Type B pancreatic cell (in vitro differentiated cells): ENCODE results near the gene SOS1. TPM values are rescaled to one million over a fixed set of nuclear protein-coding genes. Genes with fewer than 3 reads are reported as not detected.

ENCODE experiments used
- DNase-seq: peaks from one replicate; pipeline ENCODE4 v3.0.0; 2021; ENCODE audit warnings: mixed read lengths; ENCODE audit not compliant: unreplicated experiment; ENCODE audit errors: extremely low spot score
- H3K27ac Mint-ChIP-seq: 2 replicates; pipeline ENCODE4 v1.8.0; 2021; ENCODE audit warnings: mild to moderate bottlenecking, mixed read lengths
- H3K27me3 Mint-ChIP-seq: 2 replicates; pipeline ENCODE4 v1.8.0; 2021; ENCODE audit warnings: mixed read lengths
- H3K36me3 Mint-ChIP-seq: 2 replicates; pipeline ENCODE4 v1.8.0; 2021; ENCODE audit warnings: mixed read lengths
- H3K4me1 Mint-ChIP-seq: one replicate; pipeline ENCODE4 v1.8.0; 2021; ENCODE audit warnings: mixed read lengths; ENCODE audit not compliant: unreplicated experiment
- H3K4me3 Mint-ChIP-seq: 2 replicates; pipeline ENCODE4 v1.8.0; 2021; ENCODE audit warnings: mild to moderate bottlenecking, mixed read lengths
- H3K9me3 Mint-ChIP-seq: 2 replicates; pipeline ENCODE4 v1.8.0; 2021; ENCODE audit warnings: mixed read lengths
- total RNA-seq: library from RNA; stranded (reverse); gene quantifications from 2 replicates; pipeline ENCODE4 v1.2.1, GENCODE V29; 2021; ENCODE audit warnings: low replicate concordance
- TF ChIP-seq, protein P1 (sequence below): fragments of 200-600 bp; sonication (generic); conservative IDR thresholded peaks from 2 replicates; pipeline ENCODE4 v1.5.0; 2021; ENCODE audit warnings: antibody characterized with exemption, mild to moderate bottlenecking

Gene SOS1
- total RNA-seq, 1 donor from 2014 or later: 54.2 TPM

DNA sequence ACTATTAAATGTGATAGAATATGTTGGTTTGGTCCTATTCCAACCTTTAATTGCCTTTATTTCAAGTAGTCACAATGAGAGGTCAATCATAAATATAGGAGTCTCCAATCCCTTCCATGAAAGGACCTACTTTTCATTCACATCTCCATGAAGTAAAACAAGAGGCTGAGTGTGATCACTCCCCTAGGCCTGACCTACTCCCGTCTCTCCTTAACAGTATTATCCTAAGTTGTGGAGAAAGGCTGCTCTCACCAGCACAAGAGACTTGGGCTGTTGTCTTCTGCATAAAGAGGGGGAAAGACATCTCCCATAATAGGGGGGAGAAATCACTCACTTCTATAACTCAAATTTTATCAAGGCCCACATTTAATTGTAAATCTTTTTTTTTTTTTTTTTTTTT is 105.4 kb downstream of the SOS1 start:
- Mint-ChIP-seq H3K9me3 (no peaks in the 10 kb centered on the region), H3K27ac (no peak overlapping the region), H3K36me3 (peaks cover 16% of the 10 kb centered on the region), H3K4me1 (no peaks in the 10 kb centered on the region), H3K27me3 (no peaks in the 10 kb centered on the region), H3K4me3 (no peak overlapping the region)
- DNase-seq: no peak
- TF ChIP-seq, protein P1, sequence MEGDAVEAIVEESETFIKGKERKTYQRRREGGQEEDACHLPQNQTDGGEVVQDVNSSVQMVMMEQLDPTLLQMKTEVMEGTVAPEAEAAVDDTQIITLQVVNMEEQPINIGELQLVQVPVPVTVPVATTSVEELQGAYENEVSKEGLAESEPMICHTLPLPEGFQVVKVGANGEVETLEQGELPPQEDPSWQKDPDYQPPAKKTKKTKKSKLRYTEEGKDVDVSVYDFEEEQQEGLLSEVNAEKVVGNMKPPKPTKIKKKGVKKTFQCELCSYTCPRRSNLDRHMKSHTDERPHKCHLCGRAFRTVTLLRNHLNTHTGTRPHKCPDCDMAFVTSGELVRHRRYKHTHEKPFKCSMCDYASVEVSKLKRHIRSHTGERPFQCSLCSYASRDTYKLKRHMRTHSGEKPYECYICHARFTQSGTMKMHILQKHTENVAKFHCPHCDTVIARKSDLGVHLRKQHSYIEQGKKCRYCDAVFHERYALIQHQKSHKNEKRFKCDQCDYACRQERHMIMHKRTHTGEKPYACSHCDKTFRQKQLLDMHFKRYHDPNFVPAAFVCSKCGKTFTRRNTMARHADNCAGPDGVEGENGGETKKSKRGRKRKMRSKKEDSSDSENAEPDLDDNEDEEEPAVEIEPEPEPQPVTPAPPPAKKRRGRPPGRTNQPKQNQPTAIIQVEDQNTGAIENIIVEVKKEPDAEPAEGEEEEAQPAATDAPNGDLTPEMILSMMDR: no peak

DNA sequence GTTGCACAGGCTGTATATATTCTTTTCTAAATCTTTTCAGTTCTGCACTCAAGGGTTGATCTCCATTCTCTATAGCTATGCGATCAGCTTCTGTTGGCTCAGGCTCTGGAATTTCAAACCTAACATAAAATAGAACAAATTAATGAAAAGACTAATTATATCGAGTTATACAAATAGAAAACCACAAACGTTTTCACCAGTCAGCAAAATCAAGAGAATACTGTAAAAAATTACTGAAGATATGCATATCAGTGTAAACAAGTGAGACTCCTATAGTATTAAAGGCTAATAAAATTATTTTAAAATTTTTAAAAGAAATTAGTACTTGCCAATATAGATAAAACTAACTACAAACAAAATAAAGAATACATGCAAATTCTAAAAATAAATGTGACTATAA is 107.0 kb downstream of the SOS1 start:
- DNase-seq: no peak
- TF ChIP-seq, protein P1: no peak
- Mint-ChIP-seq H3K4me3 (no peak overlapping the region), H3K36me3 (peaks cover 23% of the 10 kb centered on the region), H3K27ac (no peak overlapping the region), H3K4me1 (no peaks in the 10 kb centered on the region), H3K9me3 (no peaks in the 10 kb centered on the region), H3K27me3 (no peaks in the 10 kb centered on the region)

DNA sequence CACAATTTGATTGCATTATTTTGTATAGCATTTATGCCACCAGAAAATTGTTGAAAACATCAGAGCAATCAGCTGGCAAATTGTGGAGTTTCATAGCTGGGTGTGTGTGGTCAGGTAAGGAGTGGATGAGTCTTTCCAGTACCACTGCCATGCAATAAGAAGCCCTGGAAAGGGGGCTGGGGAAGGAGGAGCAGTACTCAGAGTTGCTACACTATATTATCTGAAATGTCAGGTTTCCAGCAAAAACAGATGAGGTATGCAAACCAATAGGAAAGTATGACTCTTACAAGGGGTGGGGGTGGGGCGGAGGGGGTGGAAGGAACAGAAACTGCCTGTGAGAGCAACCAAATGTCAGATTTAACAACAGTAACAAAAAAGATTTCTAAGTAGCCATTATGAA is 112.2 kb downstream of the SOS1 start:
- TF ChIP-seq, protein P1: no peak
- Mint-ChIP-seq H3K27me3 (no peaks in the 10 kb centered on the region), H3K36me3 (peaks cover 53% of the 10 kb centered on the region), H3K4me1 (no peaks in the 10 kb centered on the region), H3K27ac (no peak overlapping the region), H3K9me3 (no peaks in the 10 kb centered on the region), H3K4me3 (no peak overlapping the region)
- no peak for DNase-seq

DNA sequence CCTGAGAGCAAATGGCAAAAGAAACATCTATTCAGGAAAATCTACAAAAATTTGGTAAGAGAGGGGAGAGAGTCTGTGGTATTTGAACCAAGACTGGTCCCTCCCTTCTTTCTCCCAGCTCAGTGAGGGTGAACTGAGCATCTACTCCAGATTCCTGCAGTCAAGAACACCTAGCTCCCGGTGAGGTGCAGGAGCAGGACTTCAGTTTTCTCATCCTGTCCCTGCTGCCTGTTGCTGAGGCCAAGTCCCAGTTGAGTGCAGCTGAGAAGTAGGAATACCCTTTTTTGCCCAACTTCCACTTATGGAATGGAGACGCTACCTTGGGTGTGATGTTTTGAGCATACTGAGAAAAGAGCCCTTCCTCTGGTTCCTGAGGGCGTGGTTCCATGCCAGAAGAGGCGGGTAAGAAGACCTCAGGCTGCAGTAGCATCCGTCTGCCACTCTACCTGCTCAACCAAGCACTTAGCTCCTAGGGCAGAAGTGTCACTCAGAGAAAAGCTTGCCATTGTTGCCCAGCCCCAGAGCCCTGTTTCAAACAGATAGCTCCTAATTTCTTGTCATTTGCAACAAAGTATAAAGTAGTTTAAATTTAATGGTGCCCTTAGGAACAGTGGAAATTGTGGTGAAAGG is 112.9 kb downstream of the SOS1 start:
- TF ChIP-seq, protein P1: no peak
- H3K36me3 Mint-ChIP-seq: peaks cover 52% of the 10 kb centered on the region
- DNase-seq: no peak
- no peak overlapping the region for H3K27ac Mint-ChIP-seq
- no peak overlapping the region for H3K4me3 Mint-ChIP-seq
- no peaks in the 10 kb centered on the region for H3K4me1 Mint-ChIP-seq
- H3K27me3 Mint-ChIP-seq: no peaks in the 10 kb centered on the region
- no peaks in the 10 kb centered on the region for H3K9me3 Mint-ChIP-seq

DNA sequence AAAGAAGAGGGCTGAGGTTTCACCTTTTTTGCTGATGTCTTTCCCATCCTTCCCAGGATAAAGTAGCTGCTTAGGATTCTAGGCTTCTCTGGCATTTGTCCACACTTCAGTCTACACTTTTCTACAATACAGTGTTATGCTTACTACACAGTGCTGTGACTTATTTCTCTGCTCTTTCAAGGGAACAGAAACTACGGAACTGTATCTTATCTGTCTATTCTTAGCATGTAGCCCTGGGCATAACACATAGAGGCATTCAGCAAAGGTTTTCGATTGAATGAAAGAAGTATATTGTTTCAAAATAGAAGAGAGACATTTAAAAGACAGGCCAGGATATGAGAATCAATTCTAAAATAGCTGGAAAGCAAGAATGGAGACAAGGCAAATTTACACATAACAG is 120.3 kb downstream of the SOS1 start:
- H3K9me3 Mint-ChIP-seq: no peaks in the 10 kb centered on the region
- DNase-seq: no peak
- no peak overlapping the region for H3K27ac Mint-ChIP-seq
- H3K27me3 Mint-ChIP-seq: no peaks in the 10 kb centered on the region
- H3K36me3 Mint-ChIP-seq: peaks cover 43% of the 10 kb centered on the region
- H3K4me1 Mint-ChIP-seq: no peaks in the 10 kb centered on the region
- TF ChIP-seq, protein P1: no peak
- no peak overlapping the region for H3K4me3 Mint-ChIP-seq

DNA sequence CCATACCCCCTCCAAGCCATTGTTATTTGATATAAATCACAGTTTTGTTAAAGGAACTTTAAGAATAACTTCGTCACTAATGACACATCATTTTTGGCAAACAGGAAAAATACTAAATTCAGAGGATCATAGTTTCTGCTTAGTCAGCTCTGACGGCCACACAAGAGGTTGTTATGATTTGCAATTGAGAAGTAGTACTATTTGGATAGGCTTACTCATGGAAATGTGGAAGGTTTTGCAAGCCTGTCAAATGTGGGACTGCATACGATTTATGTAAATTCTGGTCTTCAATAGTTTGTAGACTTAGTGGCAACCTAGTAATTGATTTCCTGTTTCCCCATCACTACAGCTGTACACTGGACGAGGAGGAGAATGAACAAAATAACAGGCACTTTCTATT is 123.1 kb downstream of the SOS1 start:
- Mint-ChIP-seq H3K27ac (no peak overlapping the region), H3K9me3 (no peaks in the 10 kb centered on the region)

More for the DNA sequence above, 123.1 kb downstream of the SOS1 start:
- H3K27me3 Mint-ChIP-seq: no peaks in the 10 kb centered on the region
- H3K36me3 Mint-ChIP-seq: peaks cover 39% of the 10 kb centered on the region
- no peak overlapping the region for H3K4me3 Mint-ChIP-seq
- DNase-seq: no peak
- no peaks in the 10 kb centered on the region for H3K4me1 Mint-ChIP-seq
- TF ChIP-seq, protein P1: no peak
